Nephron progenitor cell (in vitro differentiated cells): ENCODE data around the gene SLC1A2.

Experiments
- DNase-seq: peaks from one replicate; pipeline ENCODE4 v3.0.0; 2021
- H3K27ac Mint-ChIP-seq: 2 replicates; pipeline ENCODE4 v1.8.0; 2021; ENCODE audit warnings: mild to moderate bottlenecking, moderate library complexity, mixed read lengths
- H3K27me3 Mint-ChIP-seq: 2 replicates; pipeline ENCODE4 v1.8.0; 2021; ENCODE audit warnings: mild to moderate bottlenecking, low read depth, mixed read lengths; ENCODE audit not compliant: poor library complexity
- H3K36me3 Mint-ChIP-seq: 2 replicates; pipeline ENCODE4 v1.8.0; 2021; ENCODE audit warnings: low read depth, mixed read lengths
- H3K4me1 Mint-ChIP-seq: 2 replicates; pipeline ENCODE4 v1.8.0; 2021; ENCODE audit warnings: mixed read lengths
- H3K4me3 Mint-ChIP-seq: 2 replicates; pipeline ENCODE4 v1.8.0; 2021; ENCODE audit warnings: mild to moderate bottlenecking, moderate library complexity, mixed read lengths
- H3K9me3 Mint-ChIP-seq: 2 replicates; pipeline ENCODE4 v1.8.0; 2021; ENCODE audit warnings: mild to moderate bottlenecking, moderate library complexity, mixed read lengths
- TF ChIP-seq, protein P1 (sequence below): fragments of 200-600 bp; sonication (generic); IDR thresholded peaks from 2 replicates; pipeline ENCODE4 v1.5.0; 2021; ENCODE audit warnings: antibody characterized with exemption

Gene SLC1A2

DNA sequence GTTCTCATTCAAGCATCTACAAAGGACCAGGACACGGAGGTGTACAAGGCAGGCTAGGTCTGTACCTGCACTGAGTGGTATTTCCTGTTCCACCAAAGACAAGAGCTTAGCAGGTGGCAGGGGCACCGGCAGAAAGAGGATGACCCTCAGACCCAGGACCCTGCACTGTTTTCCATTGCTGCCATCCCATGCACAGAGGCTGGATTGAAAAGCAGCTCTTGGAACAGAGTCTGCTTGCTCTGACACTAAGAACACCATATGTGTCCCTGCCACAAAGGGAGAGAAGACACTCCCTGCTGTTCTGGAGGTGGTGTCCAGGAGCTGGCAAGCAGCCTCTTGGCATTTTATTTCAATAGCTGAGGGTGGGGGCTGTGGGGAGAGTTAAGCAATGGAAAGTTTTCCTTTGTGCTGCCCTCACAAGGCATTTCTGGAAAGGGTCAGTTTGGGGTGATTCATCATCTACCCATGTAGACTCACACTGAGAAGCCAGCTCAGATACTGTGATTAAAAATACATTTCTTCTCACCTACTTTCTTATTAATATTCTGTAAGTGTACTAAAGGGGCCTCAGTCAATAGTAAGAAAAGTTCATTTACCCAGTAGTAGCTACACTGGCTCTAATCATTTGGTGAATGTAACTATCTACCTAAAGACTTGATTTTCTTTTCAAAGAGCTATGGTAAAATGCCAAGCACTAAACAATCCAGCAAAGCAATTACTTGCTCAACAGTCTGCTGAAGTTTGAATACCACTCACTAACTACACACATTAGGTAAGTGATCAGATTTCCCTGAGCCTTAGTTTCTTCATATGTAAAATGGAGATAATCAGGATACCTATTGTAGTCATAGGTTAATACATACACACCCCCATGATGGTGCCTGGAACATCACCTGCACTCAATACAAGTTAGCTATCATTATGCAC lies 55.2 kb downstream of the SLC1A2 start:
- TF ChIP-seq, protein P1, sequence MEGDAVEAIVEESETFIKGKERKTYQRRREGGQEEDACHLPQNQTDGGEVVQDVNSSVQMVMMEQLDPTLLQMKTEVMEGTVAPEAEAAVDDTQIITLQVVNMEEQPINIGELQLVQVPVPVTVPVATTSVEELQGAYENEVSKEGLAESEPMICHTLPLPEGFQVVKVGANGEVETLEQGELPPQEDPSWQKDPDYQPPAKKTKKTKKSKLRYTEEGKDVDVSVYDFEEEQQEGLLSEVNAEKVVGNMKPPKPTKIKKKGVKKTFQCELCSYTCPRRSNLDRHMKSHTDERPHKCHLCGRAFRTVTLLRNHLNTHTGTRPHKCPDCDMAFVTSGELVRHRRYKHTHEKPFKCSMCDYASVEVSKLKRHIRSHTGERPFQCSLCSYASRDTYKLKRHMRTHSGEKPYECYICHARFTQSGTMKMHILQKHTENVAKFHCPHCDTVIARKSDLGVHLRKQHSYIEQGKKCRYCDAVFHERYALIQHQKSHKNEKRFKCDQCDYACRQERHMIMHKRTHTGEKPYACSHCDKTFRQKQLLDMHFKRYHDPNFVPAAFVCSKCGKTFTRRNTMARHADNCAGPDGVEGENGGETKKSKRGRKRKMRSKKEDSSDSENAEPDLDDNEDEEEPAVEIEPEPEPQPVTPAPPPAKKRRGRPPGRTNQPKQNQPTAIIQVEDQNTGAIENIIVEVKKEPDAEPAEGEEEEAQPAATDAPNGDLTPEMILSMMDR: no peak
- H3K27me3 Mint-ChIP-seq: peaks cover 9% of the 10 kb centered on the region
- H3K4me3 Mint-ChIP-seq: no peak overlapping the region
- peaks cover 3% of the 10 kb centered on the region for H3K9me3 Mint-ChIP-seq
- DNase-seq: no peak
- H3K27ac Mint-ChIP-seq: no peak overlapping the region
- no peaks in the 10 kb centered on the region for H3K36me3 Mint-ChIP-seq
- H3K4me1 Mint-ChIP-seq: peaks cover 14% of the 10 kb centered on the region

DNA sequence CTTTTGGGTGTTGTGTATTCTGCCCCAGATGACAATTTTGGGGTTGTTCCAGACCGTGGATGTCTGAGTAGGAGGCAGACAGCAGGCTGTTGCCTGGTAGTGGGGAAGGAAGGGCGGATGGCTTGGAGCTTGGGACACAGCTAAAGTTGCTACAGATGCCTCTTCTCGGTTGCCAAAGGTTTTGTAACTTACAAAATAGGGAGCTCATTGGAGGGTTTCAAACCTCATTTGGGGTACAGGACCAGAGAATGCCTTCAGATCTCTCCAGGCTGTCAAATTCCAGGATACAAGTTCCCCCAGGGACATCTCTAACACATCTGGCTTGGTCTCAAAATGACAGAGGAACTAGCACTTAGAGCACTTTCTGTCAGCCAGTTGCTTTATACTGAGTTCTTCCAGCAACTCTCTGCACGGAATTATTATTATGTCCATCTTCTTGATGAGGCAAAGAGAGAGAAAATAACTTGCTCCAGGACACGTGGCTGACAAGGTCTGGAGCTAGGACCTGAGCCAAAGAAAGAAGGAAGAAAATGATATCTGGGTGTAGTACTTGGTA lies 56.0 kb downstream of the SLC1A2 start:
- no peaks in the 10 kb centered on the region for H3K36me3 Mint-ChIP-seq
- peaks cover 14% of the 10 kb centered on the region for H3K4me1 Mint-ChIP-seq
- no peak overlapping the region for H3K4me3 Mint-ChIP-seq
- peaks cover 3% of the 10 kb centered on the region for H3K9me3 Mint-ChIP-seq
- DNase-seq: no peak
- H3K27me3 Mint-ChIP-seq: peaks cover 9% of the 10 kb centered on the region
- TF ChIP-seq, protein P1: no peak
- no peak overlapping the region for H3K27ac Mint-ChIP-seq

DNA sequence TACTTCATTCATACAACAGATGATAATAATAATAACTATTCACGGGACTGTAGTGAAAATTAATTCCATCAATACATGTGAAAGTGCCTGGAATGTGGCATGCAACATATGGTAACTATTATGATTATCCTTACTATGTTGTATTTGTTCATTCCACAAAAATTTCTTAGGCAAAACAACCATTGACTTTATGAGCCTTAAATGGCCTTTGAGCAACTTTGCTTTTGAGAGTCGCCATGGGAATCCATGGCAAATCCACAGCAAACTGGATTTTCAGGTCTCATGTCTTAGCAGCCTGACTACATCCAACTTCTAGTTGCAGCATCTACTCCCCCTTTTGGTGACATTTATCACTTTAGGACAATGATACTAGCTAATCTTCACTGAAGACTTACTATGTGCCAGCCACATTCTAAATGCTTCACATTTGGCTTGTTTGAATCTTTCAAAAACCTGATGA lies 56.8 kb downstream of the SLC1A2 start:
- Mint-ChIP-seq H3K4me3 (no peak overlapping the region), H3K27ac (no peak overlapping the region), H3K9me3 (peaks cover 2% of the 10 kb centered on the region), H3K27me3 (peaks cover 9% of the 10 kb centered on the region), H3K4me1 (peaks cover 14% of the 10 kb centered on the region), H3K36me3 (no peaks in the 10 kb centered on the region)
- no peak for DNase-seq
- TF ChIP-seq, protein P1: no peak

DNA sequence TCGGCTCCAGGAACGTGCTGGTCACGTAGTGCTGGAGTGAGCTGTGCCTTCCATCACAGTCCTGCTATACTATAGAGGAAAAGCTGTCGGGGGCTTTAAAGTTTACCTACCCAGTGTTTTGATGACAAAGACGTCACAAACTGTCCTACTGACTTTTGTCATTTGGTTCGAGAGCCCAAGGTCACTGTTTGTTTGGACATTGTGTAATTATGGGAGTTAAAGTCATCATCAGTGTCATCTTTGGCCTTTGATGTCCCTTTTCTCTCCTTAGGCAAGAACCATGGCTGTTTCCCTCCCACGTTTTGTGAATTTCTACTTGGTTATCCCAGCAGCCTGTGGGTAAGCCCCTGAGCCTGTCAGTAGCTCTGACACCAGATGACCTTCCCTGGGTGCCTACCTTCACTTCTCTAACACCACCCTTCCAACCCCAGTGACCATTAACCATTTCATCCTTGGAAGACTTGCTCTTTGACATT lies 59.3 kb downstream of the SLC1A2 start:
- Mint-ChIP-seq H3K9me3 (no peaks in the 10 kb centered on the region), H3K36me3 (no peaks in the 10 kb centered on the region), H3K4me3 (no peak overlapping the region), H3K27me3 (peaks cover 9% of the 10 kb centered on the region), H3K4me1 (peaks cover 14% of the 10 kb centered on the region), H3K27ac (no peak overlapping the region)
- TF ChIP-seq, protein P1: no peak
- no peak for DNase-seq

DNA sequence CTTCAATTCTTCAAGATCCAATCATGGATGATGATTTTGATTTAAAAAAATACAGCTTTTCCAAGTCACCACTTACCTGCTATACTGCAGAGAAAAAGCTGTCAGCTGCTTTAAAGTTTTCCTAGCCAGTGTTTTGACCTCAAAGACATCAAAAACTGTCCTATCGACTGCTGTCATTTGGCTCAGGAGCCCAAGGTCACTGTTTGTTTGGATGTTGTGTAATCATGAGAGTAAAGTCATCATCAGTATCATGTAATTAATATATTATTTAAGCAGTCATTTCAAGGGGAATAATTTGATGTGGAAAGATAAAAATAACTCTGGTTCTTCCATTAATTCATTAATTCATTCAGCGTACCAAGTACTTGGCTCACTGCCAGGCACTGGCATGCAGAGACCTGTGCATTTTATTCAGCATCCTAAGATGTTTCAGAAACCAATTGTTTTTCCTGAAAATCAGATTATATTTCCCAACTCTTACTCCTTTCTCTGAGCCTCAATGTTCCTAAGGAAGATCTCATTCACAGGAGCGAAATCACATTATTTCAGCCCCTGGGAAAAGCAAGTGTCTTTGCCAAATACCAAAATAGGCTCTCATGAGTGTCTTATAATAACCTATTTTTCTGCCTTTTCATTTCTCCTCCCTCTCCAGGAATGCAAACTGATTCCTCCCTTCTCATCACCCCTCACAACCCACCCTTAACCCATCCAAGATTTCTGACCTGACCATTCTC lies 59.9 kb downstream of the SLC1A2 start:
- Mint-ChIP-seq H3K9me3 (no peaks in the 10 kb centered on the region), H3K27me3 (peaks cover 9% of the 10 kb centered on the region), H3K27ac (no peak overlapping the region), H3K36me3 (no peaks in the 10 kb centered on the region), H3K4me1 (peaks cover 14% of the 10 kb centered on the region), H3K4me3 (no peak overlapping the region)
- DNase-seq: no peak
- TF ChIP-seq, protein P1: no peak
